Right kidney (tissue), 1 donor: ENCODE results near the gene PIP5KL1.
A peak's percentile ranks its signal among the peaks of the same experiment; 100 is the strongest.

Source experiments
- DNase-seq: peaks from one replicate; pipeline ENCODE4 v3.0.0-alpha.2; 2016

PIP5KL1 gene

GRCh38 chr9:127949827-127950512 lies 19.4 kb upstream of the PIP5KL1 start:
- DNase-seq, result no peak

GRCh38 chr9:127947841-127948710 lies 17.5 kb upstream of the PIP5KL1 start:
- no peak for DNase-seq

GRCh38 chr9:127946728-127947127 lies 16.2 kb upstream of the PIP5KL1 start:
- DNase-seq, result no peak

DNA sequence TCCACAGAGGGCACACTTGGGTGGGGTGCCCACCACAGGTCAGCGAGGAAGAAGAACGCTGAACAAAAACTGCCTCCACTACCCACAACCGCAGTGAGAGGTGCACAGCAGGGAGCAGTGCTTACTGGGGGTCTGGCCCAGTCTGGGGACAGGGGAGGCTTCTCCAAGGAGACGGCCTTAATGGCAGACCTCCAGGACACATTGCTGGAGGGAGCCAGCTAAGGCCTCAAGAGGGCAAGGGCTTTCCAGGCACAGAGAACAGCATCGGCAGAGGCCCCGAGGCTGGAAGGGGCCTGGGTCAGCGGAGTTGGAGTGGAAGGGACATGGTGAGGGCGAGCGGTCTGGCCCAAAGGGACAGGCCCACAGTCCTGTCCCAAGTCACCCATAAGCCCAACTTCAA lies 15.4 kb upstream of the PIP5KL1 start:
- DNase-seq, result no peak

GRCh38 chr9:127945338-127945737 lies 14.8 kb upstream of the PIP5KL1 start:
- no peak for DNase-seq

- no peak for DNase-seq
Measured at GRCh38 chr9:127944586-127945218, 14.1 kb upstream of the PIP5KL1 start.

GRCh38 chr9:127943731-127944144 lies 13.2 kb upstream of the PIP5KL1 start:
- no peak for DNase-seq

GRCh38 chr9:127943011-127943662 lies 12.6 kb upstream of the PIP5KL1 start:
- peak; percentile 44 for DNase-seq

- DNase-seq, result peak; percentile 58
Measured at GRCh38 chr9:127942216-127943010, 11.8 kb upstream of the PIP5KL1 start.

GRCh38 chr9:127941961-127942215 lies 11.3 kb upstream of the PIP5KL1 start:
- DNase-seq, result no peak

DNA sequence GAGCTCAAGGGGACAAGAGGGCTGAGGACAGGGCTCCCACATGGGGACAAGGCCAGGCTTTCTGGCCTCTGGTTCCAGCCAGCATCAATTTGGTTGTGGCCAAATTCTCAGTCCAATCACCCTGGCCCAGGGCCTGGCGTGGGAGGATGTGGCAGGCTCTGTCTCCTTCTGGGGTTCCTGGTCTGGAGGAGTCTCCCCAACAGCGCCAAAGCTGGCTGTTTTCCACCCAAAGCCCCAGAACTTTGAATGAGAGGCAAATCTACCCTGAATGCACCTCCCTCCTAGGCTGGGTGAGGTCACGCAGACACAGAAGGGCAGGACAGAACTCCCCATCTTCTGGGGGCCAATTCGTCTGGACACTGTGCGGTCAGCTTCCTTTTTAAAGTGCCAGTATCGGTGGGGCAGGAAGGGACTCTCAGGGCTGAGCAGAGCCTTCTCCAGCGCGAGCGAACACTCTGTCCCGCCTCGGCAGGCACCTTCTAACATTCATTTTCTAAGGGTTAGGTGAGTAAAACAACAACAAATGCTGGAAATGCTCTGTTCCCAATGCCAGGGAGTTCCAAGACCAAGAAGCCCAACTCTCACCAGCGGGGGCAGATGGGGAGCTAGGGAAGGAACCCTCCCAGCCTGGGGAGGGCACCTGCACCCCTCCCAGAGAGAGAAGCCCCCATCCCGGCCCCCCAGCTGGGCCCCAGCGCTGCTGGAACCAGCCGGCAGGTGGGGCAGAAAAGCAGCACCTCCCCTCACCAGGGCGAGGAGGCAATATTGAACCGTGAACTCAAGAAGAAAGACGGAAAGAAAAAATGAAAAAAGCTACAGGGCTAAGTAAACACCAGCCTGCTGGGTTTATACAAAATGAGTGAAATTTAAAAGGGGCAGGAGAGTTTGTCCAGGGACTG lies 10.7 kb upstream of the PIP5KL1 start:
- DNase-seq, result no peak

DNA sequence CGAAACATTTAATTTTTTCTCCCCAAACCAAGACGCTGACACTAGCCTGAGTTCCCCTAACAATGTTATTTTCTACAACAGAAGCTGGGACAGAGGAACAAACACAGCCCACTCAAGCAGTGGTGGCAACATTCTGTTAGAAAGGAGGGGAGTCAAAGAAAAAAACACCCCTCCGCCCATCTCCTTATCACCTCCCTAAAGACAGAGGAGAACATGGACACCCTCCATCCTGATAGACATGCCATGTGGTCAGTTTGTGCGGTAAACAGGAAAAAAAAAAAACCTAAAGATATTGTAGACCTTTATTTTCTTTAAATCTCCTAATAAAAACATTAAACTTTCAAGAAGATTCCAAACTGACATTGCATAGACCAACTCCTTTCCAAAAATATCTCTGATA lies 10.0 kb upstream of the PIP5KL1 start:
- no peak for DNase-seq

DNA sequence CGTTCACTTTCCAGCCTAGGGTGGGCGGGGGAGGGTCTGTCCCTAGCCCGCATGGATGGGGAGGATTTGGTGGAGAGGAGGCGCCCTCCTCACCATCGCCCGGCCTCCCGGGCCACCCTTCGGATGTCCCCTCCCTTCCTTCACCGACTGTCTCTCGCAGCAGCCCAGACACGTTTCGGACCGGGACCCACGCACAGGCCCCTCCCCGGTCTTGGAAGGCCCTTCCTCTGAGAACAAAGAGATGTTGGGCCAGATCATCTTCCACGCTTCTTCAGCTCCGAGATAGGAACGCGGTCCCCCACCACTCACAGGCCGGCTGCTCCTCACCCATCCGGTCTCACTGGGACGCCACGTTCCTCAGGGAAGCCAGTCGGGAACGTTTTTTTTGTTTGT lies 7.7 kb upstream of the PIP5KL1 start:
- DNase-seq, result no peak

DNA sequence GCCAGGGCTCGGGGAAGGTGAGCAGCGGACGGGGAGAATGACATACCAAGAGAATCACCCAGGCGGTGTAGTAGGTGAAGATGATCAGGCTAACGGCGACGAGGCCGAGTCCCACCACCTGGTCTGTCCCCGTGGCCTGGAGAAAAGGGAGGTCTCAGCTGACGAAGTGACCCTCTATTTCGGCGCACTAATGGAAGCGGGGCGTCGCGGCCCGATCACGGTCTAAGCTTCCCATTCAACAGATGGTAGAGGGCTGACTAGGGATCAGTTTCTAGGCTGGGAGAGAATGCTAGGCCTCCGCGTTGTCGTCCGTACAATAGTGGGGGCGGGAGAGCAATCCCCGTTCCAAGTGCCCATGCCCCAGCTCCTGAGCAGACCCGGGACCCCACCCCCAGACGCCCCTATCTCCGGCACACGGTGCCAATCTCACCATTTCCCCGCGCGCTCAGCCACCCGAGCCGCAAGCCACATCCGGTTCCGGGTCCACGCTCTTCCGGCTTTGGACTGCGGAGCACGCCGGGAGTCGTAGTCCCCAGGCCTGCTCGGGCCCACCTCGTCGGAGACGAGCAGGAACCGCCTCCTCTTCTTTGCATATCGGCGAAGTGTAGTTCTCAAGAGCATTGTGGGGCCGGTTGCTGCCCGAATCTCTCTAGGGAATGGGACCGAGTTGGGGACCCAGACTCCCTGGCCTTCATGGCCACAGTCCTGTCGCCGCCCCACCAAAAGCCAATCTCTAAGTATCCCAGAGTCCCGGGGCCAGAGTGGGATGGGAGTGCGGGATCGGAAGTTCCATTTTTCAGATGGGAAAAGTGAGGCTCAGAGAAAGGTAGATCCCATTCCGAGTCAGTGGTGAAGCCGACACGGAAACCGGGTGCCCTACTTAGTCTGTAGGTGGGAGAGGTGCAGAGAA lies 7.1 kb upstream of the PIP5KL1 start, which contains the start of gene DPM2:
DPM2 (minus strand) TSS at position 467 of the 910 bp plus-strand sequence; CDS start at position 433, 34 bp downstream.
- peak; percentile 83 for DNase-seq

- no peak for DNase-seq
Measured at GRCh38 chr9:127937056-127937387, 6.4 kb upstream of the PIP5KL1 start.

GRCh38 chr9:127936347-127936852 lies 5.8 kb upstream of the PIP5KL1 start:
- DNase-seq, result no peak

DNA sequence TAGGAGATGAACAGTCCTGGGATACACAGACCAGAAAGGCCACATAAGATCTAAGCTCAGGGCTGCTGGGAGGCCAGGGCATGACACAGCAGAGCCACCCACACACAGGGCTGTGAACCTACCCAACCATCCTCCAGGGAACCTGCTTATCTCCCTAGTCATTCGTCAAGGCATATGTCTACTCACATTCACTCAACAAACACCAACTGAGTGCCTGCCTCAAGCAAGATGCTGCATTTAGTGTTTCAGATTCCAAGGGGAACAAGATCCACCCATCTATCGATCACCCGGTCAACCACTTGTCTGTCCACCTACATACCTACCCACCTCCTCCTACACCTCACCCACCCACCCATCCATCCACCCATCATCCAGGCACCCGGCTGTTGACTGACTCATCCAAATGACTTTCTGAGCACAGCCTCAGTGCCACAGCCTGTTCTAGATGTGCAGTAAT lies 5.2 kb upstream of the PIP5KL1 start:
- DNase-seq, result no peak

DNA sequence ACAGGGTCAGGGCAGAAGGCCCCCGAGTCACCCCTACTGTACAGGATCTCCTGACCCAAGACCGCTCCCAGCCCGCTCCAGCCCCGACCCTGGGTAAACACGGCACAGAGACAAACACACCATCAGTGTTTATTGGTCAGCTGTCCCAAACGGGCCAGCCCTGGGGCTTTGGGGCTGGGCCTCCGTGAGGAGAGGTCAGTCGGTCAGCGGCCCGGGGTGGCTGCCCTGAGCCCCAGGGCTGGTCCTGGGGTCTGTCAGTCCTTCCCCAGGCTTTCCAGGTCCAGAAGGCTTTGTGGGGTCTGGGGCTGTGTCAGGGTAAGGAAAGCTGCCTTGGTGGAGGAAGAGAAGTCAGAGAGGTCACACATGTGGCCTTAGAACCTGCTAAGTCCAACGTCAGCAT lies 4.4 kb upstream of the PIP5KL1 start:
- DNase-seq, result no peak

DNA sequence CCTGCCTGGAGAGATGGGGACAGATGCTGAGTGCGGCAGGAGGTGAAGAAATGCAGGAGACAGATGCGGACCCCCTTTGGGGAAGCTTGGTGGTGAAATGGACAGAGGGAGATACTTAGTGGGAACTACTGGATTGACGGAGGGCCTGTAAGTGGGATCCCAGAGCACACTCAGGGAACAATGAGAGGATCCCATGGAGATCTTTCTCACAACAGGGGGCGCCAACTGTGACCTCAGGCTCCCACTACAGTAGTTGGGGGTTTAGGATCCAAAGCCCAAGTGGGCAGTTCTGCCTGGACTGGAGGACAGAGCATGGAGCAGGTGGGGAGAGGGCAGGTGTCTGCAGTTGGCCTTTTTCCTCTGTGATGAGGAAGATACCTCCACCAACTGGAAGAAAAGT lies 3.7 kb upstream of the PIP5KL1 start:
- no peak for DNase-seq
